Small intestine (tissue), 7 donors: ENCODE data around the gene FABP6. TPM values are rescaled to one million over a fixed set of nuclear protein-coding genes. Genes with fewer than 3 reads are reported as not detected.
"Not testable (repeated sequence)": the region's sequence is repeated elsewhere in the genome, so short reads cannot be mapped to it uniquely, and the experiment has no call there.

ENCODE experiments used
- DNase-seq, 2 donors: peaks; one replicate each; pipeline versions ENCODE4 v3.0.0 to v3.0.0-alpha.2; 2013
- FAIRE-seq: peaks from 2 replicates; lab custom pipeline; 2012; peaks lifted over from hg19 to GRCh38; lab: Jason Lieb, UNC
- H3K27ac ChIP-seq, 3 donors: one replicate each; pipeline ENCODE4 v1.5.1; 2013; ENCODE audit warnings: low read length in 2 of 3, mild to moderate bottlenecking in 2 of 3, control low read depth in 1 of 3, inconsistent platforms in 1 of 3, low read depth in 1 of 3, moderate library complexity in 1 of 3
- H3K27me3 ChIP-seq, 3 donors: one replicate each; pipeline ENCODE4 v1.6.1; 2013; ENCODE audit warnings: low read length in 3 of 3, inconsistent platforms in 1 of 3; ENCODE audit not compliant: control insufficient read depth in 3 of 3, insufficient read depth in 3 of 3
- H3K36me3 ChIP-seq, 3 donors: one replicate each; pipeline ENCODE4 v1.6.1; 2013; ENCODE audit warnings: low read length in 3 of 3, inconsistent platforms in 1 of 3, low read depth in 1 of 3, mild to moderate bottlenecking in 1 of 3, moderate library complexity in 1 of 3; ENCODE audit not compliant: control insufficient read depth in 3 of 3, insufficient read depth in 2 of 3
- H3K4me1 ChIP-seq, 3 donors: one replicate each; pipeline ENCODE4 v1.6.1; 2013; ENCODE audit warnings: low read length in 2 of 3, inconsistent platforms in 1 of 3, low read depth in 1 of 3, mild to moderate bottlenecking in 1 of 3, moderate library complexity in 1 of 3; ENCODE audit not compliant: control insufficient read depth in 3 of 3, insufficient read depth in 2 of 3
- H3K4me3 ChIP-seq, 3 donors: one replicate each; pipeline ENCODE4 v1.5.1; 2013; ENCODE audit warnings: low read length in 3 of 3, control low read depth in 1 of 3, inconsistent platforms in 1 of 3, low read depth in 1 of 3, mild to moderate bottlenecking in 1 of 3, moderate library complexity in 1 of 3
- H3K9me3 ChIP-seq, 2 donors: one replicate each; pipeline ENCODE4 v1.6.1; 2013; ENCODE audit warnings: low read depth in 1 of 2, low read length in 1 of 2; ENCODE audit not compliant: control insufficient read depth in 2 of 2, insufficient read depth in 1 of 2
- WGBS, 3 donors: extraction: QIAGEN DNeasy Blood & Tissue Kit; methylation state at CpG; one replicate each; pipeline ENCODE4 v1.1.7; 2013; 5-methylcytosine and 5-hydroxymethylcytosine counted together
- polyA plus RNA-seq, 4 donors: library from polyadenylated mRNA; stranded (reverse) in 3 of 4; unstranded in 1 of 4; fragments of 200-250 nt in 3 of 4; fragments of 120-200 nt in 1 of 4; gene quantifications; one replicate each; pipeline versions ENCODE4 v1.2.1 to v1.2.3, GENCODE V29; 2013
- donor health status: healthy with polysubstance abuse.
- donor health status: control.
- donor health status: control.
- donor health status: Bipolar disorder and iron deficiency.
- donor health status: healthy.

Gene FABP6
- polyA plus RNA-seq, 4 donors = 1.5 to 201 TPM; not detected in 2

DNA sequence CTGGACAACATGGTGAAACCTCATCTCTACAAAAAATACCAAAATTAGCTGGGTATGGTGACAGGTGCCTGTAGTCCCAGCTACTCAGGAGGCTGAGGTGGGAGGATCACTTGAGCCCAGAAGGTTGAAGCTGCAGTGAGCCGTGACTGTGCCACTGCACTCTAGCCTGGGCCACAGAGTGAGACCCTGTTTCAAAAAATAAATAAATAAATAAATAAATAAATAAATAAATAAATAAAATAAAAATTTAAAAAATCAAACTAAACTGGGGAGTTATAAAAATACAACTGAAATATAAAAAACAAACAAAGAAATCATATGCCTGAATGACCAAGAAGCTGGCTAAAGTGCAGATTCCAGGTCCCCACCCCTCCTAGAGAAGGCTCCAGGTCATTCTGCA lies 20.3 kb downstream of the FABP6 start:
- FAIRE-seq, H3K27ac ChIP-seq, H3K9me3 ChIP-seq, DNase-seq, H3K4me3 ChIP-seq, H3K27me3 ChIP-seq: not testable (repeated sequence)
- 88 to 100% (median 91%) methylated on average over 1 of the region's 1 CpG for WGBS, 3 donors
- H3K4me1 ChIP-seq = peaks cover 0 to 10% (median 0%) of the 10 kb centered on the region in 3 donors
- peaks cover 0 to 38% (median 0%) of the 10 kb centered on the region in 3 donors for H3K36me3 ChIP-seq

- FAIRE-seq (no peak), DNase-seq (no peak)
- peaks cover 0 to 44% (median 0%) of the 10 kb centered on the region in 3 donors for H3K36me3 ChIP-seq
- no peaks in the 10 kb centered on the region for H3K27me3 ChIP-seq
- H3K9me3 ChIP-seq = no peaks in the 10 kb centered on the region
- no peak overlapping the region for H3K4me3 ChIP-seq
- H3K4me1 ChIP-seq = peaks cover 0 to 10% (median 0%) of the 10 kb centered on the region in 3 donors
- no peak overlapping the region for H3K27ac ChIP-seq
- WGBS, 3 donors = 89 to 93% (median 92%) methylated on average over 5 of the region's 5 CpGs
Measured at GRCh38 chr5:160250226-160250625, 20.9 kb downstream of the FABP6 start.

GRCh38 chr5:160250826-160251225 lies 21.5 kb downstream of the FABP6 start:
- Histone ChIP-seq H3K4me1 (peaks cover 0 to 10% (median 0%) of the 10 kb centered on the region in 3 donors), H3K4me3 (no peak overlapping the region), H3K27ac (no peak overlapping the region), H3K9me3 (no peaks in the 10 kb centered on the region), H3K36me3 (peaks cover 0 to 50% (median 0%) of the 10 kb centered on the region in 3 donors), H3K27me3 (no peaks in the 10 kb centered on the region)
- no peak for DNase-seq
- FAIRE-seq = no peak
- WGBS, 3 donors = 65 to 87% (median 73%) methylated on average over 2 of the region's 2 CpGs

DNA sequence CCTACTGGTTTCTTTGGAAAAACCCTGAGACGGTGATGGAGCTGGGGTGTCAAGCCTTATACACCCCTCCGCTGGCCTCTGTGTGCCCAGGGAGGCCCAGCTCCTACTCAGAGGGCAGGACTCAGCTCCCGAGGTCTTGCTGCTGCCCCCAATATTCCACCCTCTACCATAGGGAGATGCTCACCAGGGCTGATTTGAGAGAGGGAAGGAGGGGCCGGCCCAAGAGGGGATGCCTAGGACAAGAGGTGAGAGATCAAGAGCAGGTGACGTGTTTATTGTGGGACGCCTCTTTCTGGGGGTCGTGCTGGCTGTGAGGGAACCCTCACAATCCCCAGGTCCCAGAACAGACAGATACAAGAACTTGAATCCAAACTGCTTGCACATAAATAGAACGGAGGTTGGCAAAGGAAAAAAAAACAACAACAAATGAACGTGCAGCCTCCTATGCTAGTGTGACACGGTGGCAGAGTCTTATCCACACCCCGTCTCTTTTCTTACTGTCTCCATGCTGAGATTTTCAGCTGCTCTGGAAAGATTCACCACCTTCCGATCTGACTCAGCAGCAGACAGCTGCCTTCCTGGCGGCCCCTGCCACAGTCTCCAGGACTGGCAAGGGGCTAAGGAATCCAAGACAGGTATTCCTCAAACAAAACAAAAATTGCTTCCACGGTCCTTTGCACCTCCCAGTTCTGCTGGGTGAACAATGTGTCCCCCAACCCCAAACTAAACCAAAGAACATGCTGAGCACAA lies 22.3 kb downstream of the FABP6 start:
- Histone ChIP-seq H3K36me3 (peaks cover 0 to 53% (median 0%) of the 10 kb centered on the region in 3 donors), H3K4me3 (no peak overlapping the region), H3K9me3 (no peaks in the 10 kb centered on the region), H3K27me3 (no peaks in the 10 kb centered on the region), H3K4me1 (peaks cover 0 to 10% (median 0%) of the 10 kb centered on the region in 3 donors), H3K27ac (no peak overlapping the region)
- FAIRE-seq (no peak), DNase-seq (no peak)
- WGBS, 3 donors = 84 to 90% (median 87%) methylated on average over 14 of the region's 14 CpGs

GRCh38 chr5:160252916-160253315 lies 23.6 kb downstream of the FABP6 start:
- Histone ChIP-seq H3K27me3 (no peaks in the 10 kb centered on the region), H3K36me3 (peaks cover 0 to 56% (median 0%) of the 10 kb centered on the region in 3 donors), H3K27ac (no peak overlapping the region), H3K4me1 (peaks cover 0 to 10% (median 0%) of the 10 kb centered on the region in 3 donors), H3K9me3 (no peaks in the 10 kb centered on the region), H3K4me3 (no peak overlapping the region)
- WGBS, 3 donors = 90 to 93% (median 91%) methylated on average over 9 of the region's 9 CpGs
- FAIRE-seq (no peak), DNase-seq (no peak)

DNA sequence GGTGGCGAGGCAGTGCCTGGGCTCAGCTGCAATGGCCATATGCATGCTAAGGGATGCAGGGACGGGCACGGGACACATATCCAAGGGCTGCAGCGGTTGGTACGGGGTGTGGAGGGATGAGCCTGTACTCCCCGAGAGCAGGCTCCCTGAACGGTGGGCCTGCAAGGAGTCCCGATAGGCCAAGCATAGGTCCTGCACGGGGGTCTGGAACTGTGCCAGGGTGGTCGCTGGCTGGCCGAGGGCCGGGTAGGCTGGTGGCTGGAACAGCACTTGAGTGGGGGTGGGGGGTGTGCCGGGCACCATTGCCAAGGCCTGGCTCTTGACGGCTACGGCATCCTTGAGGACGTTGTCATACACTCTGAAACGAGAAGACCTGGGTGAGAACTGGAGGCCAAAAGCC lies 24.1 kb downstream of the FABP6 start:
- Histone ChIP-seq H3K27ac (no peak overlapping the region), H3K4me1 (peaks cover 0 to 10% (median 0%) of the 10 kb centered on the region in 3 donors), H3K4me3 (no peak overlapping the region), H3K36me3 (peaks cover 0 to 56% (median 0%) of the 10 kb centered on the region in 3 donors), H3K27me3 (no peaks in the 10 kb centered on the region), H3K9me3 (no peaks in the 10 kb centered on the region)
- 88 to 92% (median 91%) methylated on average over 16 to 17 of the region's 17 CpGs for WGBS, 3 donors
- FAIRE-seq (no peak), DNase-seq (no peak)

GRCh38 chr5:160254706-160255105 lies 25.4 kb downstream of the FABP6 start:
- H3K4me3 ChIP-seq = no peak overlapping the region
- H3K9me3 ChIP-seq = no peaks in the 10 kb centered on the region
- WGBS, 3 donors = 94 to 97% (median 95%) methylated on average over 6 of the region's 6 CpGs
- FAIRE-seq (no peak), DNase-seq (no peak)
- no peaks in the 10 kb centered on the region for H3K27me3 ChIP-seq
- H3K36me3 ChIP-seq = peaks cover 0 to 67% (median 0%) of the 10 kb centered on the region in 3 donors
- peaks cover 0 to 10% (median 0%) of the 10 kb centered on the region in 3 donors for H3K4me1 ChIP-seq
- no peak overlapping the region for H3K27ac ChIP-seq

DNA sequence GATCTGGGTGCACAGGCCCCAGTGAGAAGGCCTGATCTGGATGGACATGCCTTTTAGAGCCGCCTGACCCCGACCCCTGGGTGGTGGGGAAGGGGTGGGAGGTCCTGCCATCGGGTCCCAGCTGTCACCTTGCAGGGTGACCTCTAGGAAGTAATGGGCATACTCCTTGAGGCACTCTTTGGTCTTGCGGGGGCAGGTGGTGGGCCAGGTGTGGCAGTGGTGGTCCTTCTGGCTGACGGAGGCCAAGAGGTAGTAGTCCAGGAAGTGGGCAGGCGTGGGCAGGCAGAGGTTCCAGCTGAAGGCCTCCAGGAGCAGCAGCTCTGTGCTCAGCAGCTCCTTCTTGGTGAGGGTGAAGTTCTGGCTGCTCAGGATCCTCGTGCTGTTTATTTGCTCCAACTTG lies 30.0 kb downstream of the FABP6 start:
- Histone ChIP-seq H3K4me1 (peaks cover 8 to 43% (median 8%) of the 10 kb centered on the region in 3 donors), H3K27ac (no peak overlapping the region), H3K36me3 (peaks cover 0 to 47% (median 0%) of the 10 kb centered on the region in 3 donors), H3K4me3 (no peak overlapping the region), H3K9me3 (no peaks in the 10 kb centered on the region), H3K27me3 (no peaks in the 10 kb centered on the region)
- FAIRE-seq (no peak), DNase-seq (no peak)
- WGBS, 3 donors = 75 to 86% (median 86%) methylated on average over 7 of the region's 7 CpGs
